Activated CD8-positive, alpha-beta memory T cell treated with anti-CD3 and anti-CD28 coated beads, Interleukin-2, amount 10 ng/mL, durations not matched to agents 7 days and 5 days (primary cell): ENCODE measurements around the gene KIAA1958. TPM values are rescaled to one million over a fixed set of nuclear protein-coding genes. Genes with fewer than 3 reads are reported as not detected.

Experiments
- ATAC-seq: fragments of 150-1000 bp; cut with Tn5 transposase; one replicate; pipeline ENCODE4 v1.10.0; 2021; ENCODE audit warnings: moderate library complexity
- CTCF ChIA-PET: fragments of 350-600 bp; sonication (Branson Sonifier 250); formaldehyde crosslinking; loops from one replicate; lab custom pipeline; 2021; ENCODE audit warnings: antibody characterized with exemption; lab: Charles Lee
- DNase-seq: peaks from one replicate; pipeline ENCODE4 v3.0.0-alpha.2; 2020
- H3K27ac Mint-ChIP-seq: one replicate; pipeline ENCODE4 v1.8.0; 2021; ENCODE audit warnings: mild to moderate bottlenecking, mixed read lengths
- H3K27me3 Mint-ChIP-seq: one replicate; pipeline ENCODE4 v1.8.0; 2021; ENCODE audit warnings: mixed read lengths
- H3K36me3 Mint-ChIP-seq: one replicate; pipeline ENCODE4 v1.8.0; 2021; ENCODE audit warnings: mild to moderate bottlenecking, mixed read lengths
- H3K4me1 Mint-ChIP-seq: one replicate; pipeline ENCODE4 v1.8.0; 2021; ENCODE audit warnings: mixed read lengths
- H3K4me3 Mint-ChIP-seq: one replicate; pipeline ENCODE4 v1.8.0; 2021; ENCODE audit warnings: mild to moderate bottlenecking, moderate library complexity, mixed read lengths
- H3K9me3 Mint-ChIP-seq: one replicate; pipeline ENCODE4 v1.8.0; 2022; ENCODE audit warnings: low read depth, mixed read lengths
- total RNA-seq, 2 experiments: library from RNA; stranded (reverse); gene quantifications; one replicate each; pipeline ENCODE4 v1.2.3, GENCODE V29; 2021

Gene KIAA1958
- total RNA-seq, 2 experiments from 2014 or later, result 7.1 to 11.6 TPM

GRCh38 chr9:112541685-112542084, 55.1 kb downstream of the KIAA1958 start:
- CTCF ChIA-PET, result no interaction called here
- Mint-ChIP-seq H3K4me3 (no peak overlapping the region), H3K27ac (no peak overlapping the region), H3K9me3 (peaks cover 5% of the 10 kb centered on the region), H3K27me3 (no peaks in the 10 kb centered on the region), H3K4me1 (peaks cover 10% of the 10 kb centered on the region), H3K36me3 (peaks cover 11% of the 10 kb centered on the region)
- ATAC-seq, result no peak
- no peak for DNase-seq

- Mint-ChIP-seq H3K4me1 (peaks cover 10% of the 10 kb centered on the region), H3K27me3 (no peaks in the 10 kb centered on the region), H3K36me3 (peaks cover 11% of the 10 kb centered on the region), H3K9me3 (peaks cover 5% of the 10 kb centered on the region), H3K27ac (no peak overlapping the region), H3K4me3 (no peak overlapping the region)
- CTCF ChIA-PET, result no interaction called here
- DNase-seq (no peak), ATAC-seq (no peak)
Measured at GRCh38 chr9:112542593-112543292, 56.1 kb downstream of the KIAA1958 start.

GRCh38 chr9:112544477-112544876, 57.9 kb downstream of the KIAA1958 start:
- ATAC-seq (no peak), DNase-seq (no peak)
- Mint-ChIP-seq H3K9me3 (peaks cover 5% of the 10 kb centered on the region), H3K4me1 (peaks cover 10% of the 10 kb centered on the region), H3K27me3 (no peaks in the 10 kb centered on the region), H3K27ac (no peak overlapping the region), H3K36me3 (peaks cover 11% of the 10 kb centered on the region), H3K4me3 (no peak overlapping the region)
- CTCF ChIA-PET, result no interaction called here

- no peaks in the 10 kb centered on the region for H3K27me3 Mint-ChIP-seq
- DNase-seq (no peak), ATAC-seq (no peak)
- no peak overlapping the region for H3K4me3 Mint-ChIP-seq
- H3K9me3 Mint-ChIP-seq, result peaks cover 5% of the 10 kb centered on the region
- peaks cover 10% of the 10 kb centered on the region for H3K36me3 Mint-ChIP-seq
- CTCF ChIA-PET, result no interaction called here
- no peak overlapping the region for H3K27ac Mint-ChIP-seq
- H3K4me1 Mint-ChIP-seq, result peaks cover 10% of the 10 kb centered on the region
Measured at GRCh38 chr9:112545237-112545636, 58.6 kb downstream of the KIAA1958 start.

- DNase-seq (no peak), ATAC-seq (peak; percentile 65)
- peak overlapping the region; percentile 62 for H3K27ac Mint-ChIP-seq
- H3K4me1 Mint-ChIP-seq, result peaks cover 10% of the 10 kb centered on the region
- H3K27me3 Mint-ChIP-seq, result no peaks in the 10 kb centered on the region
- peaks cover 5% of the 10 kb centered on the region for H3K9me3 Mint-ChIP-seq
- CTCF ChIA-PET, result no interaction called here
- H3K36me3 Mint-ChIP-seq, result peaks cover 10% of the 10 kb centered on the region
- no peak overlapping the region for H3K4me3 Mint-ChIP-seq
Measured at GRCh38 chr9:112546149-112547012, 59.8 kb downstream of the KIAA1958 start.

- peaks cover 10% of the 10 kb centered on the region for H3K36me3 Mint-ChIP-seq
- H3K9me3 Mint-ChIP-seq, result peaks cover 5% of the 10 kb centered on the region
- H3K27ac Mint-ChIP-seq, result no peak overlapping the region
- H3K4me3 Mint-ChIP-seq, result no peak overlapping the region
- H3K27me3 Mint-ChIP-seq, result no peaks in the 10 kb centered on the region
- DNase-seq, result no peak
- peaks cover 10% of the 10 kb centered on the region for H3K4me1 Mint-ChIP-seq
- no peak for ATAC-seq
- CTCF ChIA-PET, result no interaction called here
Measured at GRCh38 chr9:112548051-112548440, 61.4 kb downstream of the KIAA1958 start.

GRCh38 chr9:112548836-112549595, 62.4 kb downstream of the KIAA1958 start:
- ATAC-seq (no peak), DNase-seq (no peak)
- Mint-ChIP-seq H3K27ac (no peak overlapping the region), H3K27me3 (no peaks in the 10 kb centered on the region), H3K36me3 (peaks cover 8% of the 10 kb centered on the region), H3K4me3 (no peak overlapping the region), H3K4me1 (peaks cover 10% of the 10 kb centered on the region), H3K9me3 (peaks cover 5% of the 10 kb centered on the region)
- CTCF ChIA-PET, result no interaction called here

- no peak overlapping the region for H3K4me3 Mint-ChIP-seq
- ATAC-seq (no peak), DNase-seq (no peak)
- CTCF ChIA-PET, result no interaction called here
- peaks cover 6% of the 10 kb centered on the region for H3K36me3 Mint-ChIP-seq
- H3K27ac Mint-ChIP-seq, result no peak overlapping the region
- peaks cover 10% of the 10 kb centered on the region for H3K4me1 Mint-ChIP-seq
- H3K27me3 Mint-ChIP-seq, result no peaks in the 10 kb centered on the region
- H3K9me3 Mint-ChIP-seq, result peaks cover 5% of the 10 kb centered on the region
Measured at GRCh38 chr9:112550531-112550930, 63.9 kb downstream of the KIAA1958 start.

GRCh38 chr9:112551641-112552040, 65.0 kb downstream of the KIAA1958 start:
- H3K4me1 Mint-ChIP-seq, result peaks cover 4% of the 10 kb centered on the region
- no peak overlapping the region for H3K27ac Mint-ChIP-seq
- no peaks in the 10 kb centered on the region for H3K36me3 Mint-ChIP-seq
- CTCF ChIA-PET, result interaction anchor here (0.6 to 0.7 kb wide), 2 partner anchors 276 to 690 kb away, joined by 3 to 4 read pairs; no protein-coding TSS in a partner anchor
- H3K27me3 Mint-ChIP-seq, result no peaks in the 10 kb centered on the region
- no peak overlapping the region for H3K4me3 Mint-ChIP-seq
- peaks cover under 1% of the 10 kb centered on the region for H3K9me3 Mint-ChIP-seq
- DNase-seq (no peak), ATAC-seq (no peak)

GRCh38 chr9:112552229-112553056, 65.8 kb downstream of the KIAA1958 start:
- Mint-ChIP-seq H3K9me3 (no peaks in the 10 kb centered on the region), H3K27me3 (no peaks in the 10 kb centered on the region), H3K27ac (no peak overlapping the region), H3K4me3 (no peak overlapping the region), H3K36me3 (no peaks in the 10 kb centered on the region), H3K4me1 (peaks cover 3% of the 10 kb centered on the region)
- DNase-seq, result no peak
- CTCF ChIA-PET, result no interaction called here
- no peak for ATAC-seq

- DNase-seq (no peak), ATAC-seq (no peak)
- Mint-ChIP-seq H3K4me3 (no peak overlapping the region), H3K36me3 (no peaks in the 10 kb centered on the region), H3K27ac (no peak overlapping the region), H3K27me3 (no peaks in the 10 kb centered on the region), H3K4me1 (peaks cover 3% of the 10 kb centered on the region), H3K9me3 (no peaks in the 10 kb centered on the region)
- CTCF ChIA-PET, result no interaction called here
Measured at GRCh38 chr9:112553256-112553826, 66.7 kb downstream of the KIAA1958 start.

GRCh38 chr9:112554516-112554915, 67.9 kb downstream of the KIAA1958 start:
- ATAC-seq (no peak), DNase-seq (no peak)
- Mint-ChIP-seq H3K27ac (no peak overlapping the region), H3K9me3 (no peaks in the 10 kb centered on the region), H3K27me3 (no peaks in the 10 kb centered on the region), H3K36me3 (no peaks in the 10 kb centered on the region), H3K4me1 (peaks cover 3% of the 10 kb centered on the region), H3K4me3 (no peak overlapping the region)
- CTCF ChIA-PET, result no interaction called here
